HEK293 (cell line): ENCODE data around the gene PXDC1.

ENCODE experiments used
- CTCF ChIA-PET: fragments of 350-600 bp; formaldehyde crosslinking; extraction: SDS; loops from one replicate; lab custom pipeline; 2021; ENCODE audit warnings: antibody characterized with exemption; lab: Yijun Ruan, JAX
- POLR2A ChIA-PET: fragments of 300-600 bp; formaldehyde crosslinking; extraction: SDS; loops from one replicate; lab custom pipeline; 2020; ENCODE audit warnings: antibody characterized with exemption, inconsistent platforms; lab: Yijun Ruan, JAX
- H3K27ac ChIP-seq: fragments of 200-500 bp; sonication (Bioruptor generic); 2 replicates; pipeline ENCODE4 v1.5.1; 2014; ENCODE audit warnings: low read depth, low read length, control low read depth, inconsistent platforms; ENCODE audit errors: extremely low read depth
- H3K36me3 ChIP-seq, 2 experiments: fragments of 200-500 bp in 1 of 2; sonication (Bioruptor generic) in 1 of 2; 1 replicate in 1 of 2; 2 replicates in 1 of 2; pipeline ENCODE4 v1.5.1; 2014 to 2017; ENCODE audit warnings: inconsistent platforms in 2 of 2, low read length in 2 of 2; ENCODE audit not compliant: control insufficient read depth in 2 of 2, insufficient read depth in 1 of 2
- H3K4me1 ChIP-seq: fragments of 200-500 bp; sonication (Bioruptor generic); 2 replicates; pipeline ENCODE4 v1.5.1; 2014; ENCODE audit warnings: mild to moderate bottlenecking, low read length, inconsistent platforms; ENCODE audit not compliant: control insufficient read depth, insufficient read depth
- H3K4me3 ChIP-seq: 2 replicates; pipeline ENCODE4 v1.5.1; 2011; ENCODE audit warnings: low read depth, mild to moderate bottlenecking, control low read depth, low read length, moderate library complexity
- H3K9me3 ChIP-seq: fragments of 200-500 bp; sonication (Bioruptor generic); 2 replicates; pipeline ENCODE4 v1.5.1; 2014; ENCODE audit warnings: low read depth, low read length, inconsistent platforms; ENCODE audit not compliant: control insufficient read depth, insufficient read depth
- KLF8 ChIP-seq: fragments of 450-650 bp; formaldehyde crosslinking; IDR thresholded peaks from 2 replicates; pipeline ENCODE4 v1.5.1; 2016; ENCODE audit warnings: missing biosample characterization, missing genetic modification characterization
- KLF9 ChIP-seq: fragments of 450-650 bp; formaldehyde crosslinking; IDR thresholded peaks from 2 replicates; pipeline ENCODE4 v1.5.1; 2016; ENCODE audit warnings: missing biosample characterization, missing genetic modification characterization, low read depth
- PRDM1 ChIP-seq: fragments of 450-650 bp; formaldehyde crosslinking; IDR thresholded peaks from 2 replicates; pipeline ENCODE4; 2016; ENCODE audit warnings: missing biosample characterization, missing genetic modification characterization
- TCF7L2 ChIP-seq: IDR thresholded peaks from 2 replicates; pipeline ENCODE4 v1.6.1; 2011; ENCODE audit warnings: low read depth, mild to moderate bottlenecking, inconsistent platforms, low read length, moderate library complexity, borderline replicate concordance
- ZBTB17 ChIP-seq: fragments of 450-650 bp; formaldehyde crosslinking; IDR thresholded peaks from 2 replicates; pipeline ENCODE4 v1.5.1; 2016; ENCODE audit warnings: missing biosample characterization, missing genetic modification characterization
- ZFP3 ChIP-seq: fragments of 450-650 bp; formaldehyde crosslinking; IDR thresholded peaks from 2 replicates; pipeline ENCODE4 v1.5.1; 2016; ENCODE audit warnings: low read depth, missing biosample characterization, missing genetic modification characterization
- ZFP37 ChIP-seq: fragments of 450-650 bp; formaldehyde crosslinking; IDR thresholded peaks from 2 replicates; pipeline ENCODE4 v1.5.1; 2016; ENCODE audit warnings: missing biosample characterization, missing genetic modification characterization
- ZIC2 ChIP-seq: fragments of 450-650 bp; formaldehyde crosslinking; IDR thresholded peaks from 2 replicates; pipeline ENCODE4 v1.5.1; 2016; ENCODE audit warnings: missing biosample characterization, missing genetic modification characterization
- ZNF114 ChIP-seq: fragments of 450-650 bp; formaldehyde crosslinking; IDR thresholded peaks from 2 replicates; pipeline ENCODE4 v1.5.0; 2017; ENCODE audit warnings: missing biosample characterization, missing genetic modification characterization
- ZNF121 ChIP-seq: fragments of 450-650 bp; formaldehyde crosslinking; IDR thresholded peaks from 2 replicates; pipeline ENCODE4 v1.5.1; 2016; ENCODE audit warnings: missing biosample characterization, missing genetic modification characterization
- ZNF140 ChIP-seq: fragments of 450-650 bp; formaldehyde crosslinking; IDR thresholded peaks from 2 replicates; pipeline ENCODE4 v1.5.1; 2016; ENCODE audit warnings: missing biosample characterization, missing genetic modification characterization
- ZNF266 ChIP-seq: fragments of 450-650 bp; formaldehyde crosslinking; IDR thresholded peaks from 2 replicates; pipeline ENCODE4 v1.5.1; 2016; ENCODE audit warnings: missing biosample characterization, missing genetic modification characterization, low read depth
- ZNF335 ChIP-seq: fragments of 450-650 bp; formaldehyde crosslinking; conservative IDR thresholded peaks from 2 replicates; pipeline ENCODE4 v1.5.1; 2016; ENCODE audit warnings: missing biosample characterization, missing genetic modification characterization
- ZNF416 ChIP-seq: fragments of 450-650 bp; formaldehyde crosslinking; IDR thresholded peaks from 2 replicates; pipeline ENCODE4 v1.5.1; 2016; ENCODE audit warnings: missing biosample characterization, missing genetic modification characterization
- ZNF544 ChIP-seq: fragments of 450-650 bp; formaldehyde crosslinking; IDR thresholded peaks from 2 replicates; pipeline ENCODE4 v1.5.0; 2017; ENCODE audit warnings: missing biosample characterization, missing genetic modification characterization
- ZNF670 ChIP-seq: fragments of 450-650 bp; formaldehyde crosslinking; IDR thresholded peaks from 2 replicates; pipeline ENCODE4 v1.5.1; 2016; ENCODE audit warnings: missing biosample characterization, missing genetic modification characterization, low read depth
- ZNF747 ChIP-seq: fragments of 450-650 bp; formaldehyde crosslinking; IDR thresholded peaks from 2 replicates; pipeline ENCODE4 v1.5.1; 2016; ENCODE audit warnings: missing biosample characterization, missing genetic modification characterization
- ZNF768 ChIP-seq: fragments of 450-650 bp; formaldehyde crosslinking; IDR thresholded peaks from 2 replicates; pipeline ENCODE4 v1.5.1; 2018; ENCODE audit warnings: missing biosample characterization, mild to moderate bottlenecking, missing genetic modification characterization
- ZNF776 ChIP-seq: fragments of 450-650 bp; formaldehyde crosslinking; IDR thresholded peaks from 2 replicates; pipeline ENCODE4 v1.5.0; 2017; ENCODE audit warnings: missing biosample characterization, missing genetic modification characterization, borderline replicate concordance
- ZSCAN30 ChIP-seq: fragments of 450-650 bp; IDR thresholded peaks from 2 replicates; pipeline ENCODE4 v1.5.1; 2018; ENCODE audit warnings: missing biosample characterization, mild to moderate bottlenecking, missing genetic modification characterization, moderate library complexity
- TF ChIP-seq, protein P1 (sequence below): fragments of 450-650 bp; formaldehyde crosslinking; IDR thresholded peaks from 2 replicates; pipeline ENCODE4 v1.5.1; 2016; ENCODE audit warnings: missing biosample characterization, missing genetic modification characterization
- TF ChIP-seq, protein P2 (sequence below): IDR thresholded peaks from 2 replicates; pipeline ENCODE4 v1.6.1; 2011; ENCODE audit warnings: mild to moderate bottlenecking, low read depth, low read length, borderline replicate concordance

PXDC1 gene

DNA sequence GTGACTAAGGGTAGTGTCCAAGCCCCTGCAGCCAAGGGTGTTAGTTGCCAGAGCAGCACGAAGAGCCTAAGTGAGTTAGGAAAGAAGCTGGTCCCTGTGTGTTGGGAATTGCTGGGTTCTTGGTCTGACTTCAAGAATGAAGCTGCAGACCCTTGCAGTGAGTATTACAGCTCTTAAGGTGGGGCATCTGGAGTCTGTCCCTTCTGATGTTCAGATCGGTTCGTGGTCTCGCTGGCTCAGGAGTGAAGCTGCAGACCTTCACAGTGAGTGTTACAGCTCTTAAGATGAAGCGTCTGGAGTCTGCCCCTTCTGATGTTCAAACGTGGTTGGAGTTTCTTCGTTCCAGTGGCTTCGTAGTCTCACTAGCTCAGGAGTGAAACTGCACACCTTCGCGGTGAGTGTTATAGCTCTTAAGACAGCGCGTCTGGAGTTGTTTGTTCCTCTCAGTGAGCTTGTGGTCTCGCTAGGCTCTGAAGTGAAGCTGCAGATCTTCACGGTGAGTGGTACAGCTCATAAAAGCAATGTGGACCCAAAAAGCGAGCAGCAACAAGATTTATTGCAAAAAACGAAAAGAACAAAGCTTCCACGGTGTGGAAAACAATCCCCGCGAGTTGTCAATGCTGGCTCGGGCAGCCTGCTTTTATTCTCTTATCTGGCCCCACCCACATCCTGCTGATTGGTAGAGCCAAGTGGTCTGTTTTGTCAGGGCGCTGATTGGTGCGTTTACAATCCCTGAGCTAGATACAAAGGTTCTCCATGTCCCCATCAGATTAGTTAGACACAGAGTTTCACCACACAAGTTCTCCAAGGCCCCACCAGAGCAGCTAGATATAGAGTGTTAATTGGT, 31.8 kb downstream of the PXDC1 start (continued):
- TF ChIP-seq, protein P1, sequence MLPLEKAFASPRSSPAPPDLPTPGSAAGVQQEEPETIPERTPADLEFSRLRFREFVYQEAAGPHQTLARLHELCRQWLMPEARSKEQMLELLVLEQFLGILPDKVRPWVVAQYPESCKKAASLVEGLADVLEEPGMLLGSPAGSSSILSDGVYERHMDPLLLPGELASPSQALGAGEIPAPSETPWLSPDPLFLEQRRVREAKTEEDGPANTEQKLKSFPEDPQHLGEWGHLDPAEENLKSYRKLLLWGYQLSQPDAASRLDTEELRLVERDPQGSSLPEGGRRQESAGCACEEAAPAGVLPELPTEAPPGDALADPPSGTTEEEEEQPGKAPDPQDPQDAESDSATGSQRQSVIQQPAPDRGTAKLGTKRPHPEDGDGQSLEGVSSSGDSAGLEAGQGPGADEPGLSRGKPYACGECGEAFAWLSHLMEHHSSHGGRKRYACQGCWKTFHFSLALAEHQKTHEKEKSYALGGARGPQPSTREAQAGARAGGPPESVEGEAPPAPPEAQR (tag by site-specific recombination) = no peak
- TF ChIP-seq TCF7L2 = no peak

DNA sequence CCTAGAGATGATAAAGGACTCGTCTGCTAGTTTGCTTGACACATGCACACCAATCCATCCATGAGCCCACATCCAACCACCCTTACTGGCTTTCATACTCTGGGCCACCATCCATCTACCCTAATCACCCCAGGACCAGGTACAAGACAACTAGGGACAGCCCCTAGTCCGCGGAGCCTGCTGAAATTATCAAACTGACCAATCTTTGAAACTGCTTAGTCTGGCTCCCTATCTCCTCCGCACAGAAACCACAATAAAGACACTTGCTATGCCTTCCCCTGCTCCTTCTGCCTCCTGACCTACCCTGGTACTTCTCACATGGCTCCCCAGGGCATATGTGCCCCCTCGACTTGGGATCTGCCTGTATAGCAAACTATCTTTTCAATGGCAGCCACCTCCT, 33.1 kb downstream of the PXDC1 start:
- CTCF ChIA-PET = interaction anchor here (0.6 to 0.8 kb wide), 2 partner anchors 31 to 128 kb away, joined by 3 read pairs; no protein-coding TSS in a partner anchor
- Histone ChIP-seq H3K36me3 (peaks cover 0 to 15% of the 10 kb centered on the region in 2 experiments; a peak in 1 of 3 replicates), H3K4me3 (no peak overlapping the region), H3K4me1 (no peaks in the 10 kb centered on the region), H3K27ac (no peak overlapping the region), H3K9me3 (no peaks in the 10 kb centered on the region)
- POLR2A ChIA-PET = interaction anchor here (0.6 kb wide), 1 partner anchor 246 kb away, joined by 3 read pairs; no protein-coding TSS in a partner anchor
- TF ChIP-seq ZNF266 (tag by site-specific recombination) (no peak), ZNF335 (tag by site-specific recombination) (no peak)

DNA sequence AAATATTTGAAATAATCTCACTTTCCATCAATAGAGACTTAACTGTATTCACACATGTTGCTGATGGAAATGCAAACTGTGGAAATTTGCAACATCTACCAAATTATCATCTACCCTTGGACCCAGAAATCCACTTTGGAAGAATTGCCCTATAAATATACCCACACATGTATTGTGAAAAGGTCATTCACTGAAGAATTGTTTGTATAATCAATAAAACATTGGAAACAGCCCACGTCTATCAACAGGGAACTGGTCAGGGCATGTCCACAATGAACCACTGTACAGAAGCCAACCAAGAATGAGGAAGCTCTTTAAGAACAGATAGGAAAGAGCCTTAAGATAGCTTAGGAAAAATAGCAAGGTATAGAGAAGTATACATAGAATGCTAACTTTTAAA, 36.2 kb downstream of the PXDC1 start:
- no peak overlapping the region for H3K4me3 ChIP-seq
- no peaks in the 10 kb centered on the region for H3K4me1 ChIP-seq
- POLR2A ChIA-PET = no interaction called here
- no peak overlapping the region for H3K27ac ChIP-seq
- no peaks in the 10 kb centered on the region for H3K9me3 ChIP-seq
- TF ChIP-seq KLF8 (tag by site-specific recombination) (no peak), ZNF121 (tag by site-specific recombination) (no peak), KLF9 (tag by site-specific recombination) (no peak), ZNF140 (no peak), ZNF747 (tag by site-specific recombination) (no peak), ZNF776 (tag by site-specific recombination) (no peak), ZNF670 (tag by site-specific recombination) (no peak), ZNF768 (no peak), ZBTB17 (tag by site-specific recombination) (no peak), ZFP37 (tag by site-specific recombination) (no peak), ZNF114 (tag by site-specific recombination) (no peak), ZFP3 (tag by site-specific recombination) (no peak), ZSCAN30 (tag by site-specific recombination) (no peak), ZNF544 (tag by site-specific recombination) (no peak), ZNF416 (tag by site-specific recombination) (no peak), PRDM1 (tag by site-specific recombination) (no peak), ZIC2 (tag by site-specific recombination) (no peak)
- TF ChIP-seq, protein P2, sequence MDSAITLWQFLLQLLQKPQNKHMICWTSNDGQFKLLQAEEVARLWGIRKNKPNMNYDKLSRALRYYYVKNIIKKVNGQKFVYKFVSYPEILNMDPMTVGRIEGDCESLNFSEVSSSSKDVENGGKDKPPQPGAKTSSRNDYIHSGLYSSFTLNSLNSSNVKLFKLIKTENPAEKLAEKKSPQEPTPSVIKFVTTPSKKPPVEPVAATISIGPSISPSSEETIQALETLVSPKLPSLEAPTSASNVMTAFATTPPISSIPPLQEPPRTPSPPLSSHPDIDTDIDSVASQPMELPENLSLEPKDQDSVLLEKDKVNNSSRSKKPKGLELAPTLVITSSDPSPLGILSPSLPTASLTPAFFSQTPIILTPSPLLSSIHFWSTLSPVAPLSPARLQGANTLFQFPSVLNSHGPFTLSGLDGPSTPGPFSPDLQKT = no peak
- H3K36me3 ChIP-seq = no peaks in the 10 kb centered on the region
- CTCF ChIA-PET = interaction anchor here (1.3 to 1.4 kb wide), 2 partner anchors 17 to 304 kb away, joined by 3 to 4 read pairs; no protein-coding TSS in a partner anchor
